CD4-positive, CD25-positive, alpha-beta regulatory T cell (primary cell): ENCODE data around the gene GFY. TPM values are rescaled to one million over a fixed set of nuclear protein-coding genes. Genes with fewer than 3 reads are reported as not detected.
"Not testable (repeated sequence)": the region's sequence is repeated elsewhere in the genome, so short reads cannot be mapped to it uniquely, and the experiment has no call there.

ENCODE experiments used
- ATAC-seq, 2 donors: fragments of 150-1000 bp; cut with Tn5 transposase; one replicate each; pipeline ENCODE4 v1.10.0; 2021; ENCODE audit warnings: low read depth in 2 of 2, moderate number of reproducible peaks in 2 of 2, moderate library complexity in 1 of 2
- DNase-seq, 3 donors: peaks; one replicate each; pipeline versions ENCODE4 v3.0.0 to v3.0.0-alpha.2; 2012 to 2022; ENCODE audit warnings: mixed read lengths in 1 of 3
- H3K27ac ChIP-seq: one replicate; pipeline ENCODE4 v1.7.0; 2013; ENCODE audit warnings: mild to moderate bottlenecking, low read length; ENCODE audit not compliant: insufficient read depth, poor library complexity, severe bottlenecking
- H3K27me3 ChIP-seq: one replicate; pipeline ENCODE4 v1.7.0; 2013; ENCODE audit warnings: low read length; ENCODE audit not compliant: control insufficient read depth, insufficient read depth
- H3K36me3 ChIP-seq: one replicate; pipeline ENCODE4 v1.7.0; 2013; ENCODE audit warnings: mild to moderate bottlenecking, low read length, moderate library complexity; ENCODE audit not compliant: control insufficient read depth, insufficient read depth
- H3K4me1 ChIP-seq: 2 replicates; pipeline ENCODE4 v1.7.0; 2013; ENCODE audit warnings: mild to moderate bottlenecking, low read length; ENCODE audit not compliant: insufficient read depth, control insufficient read depth, poor library complexity, severe bottlenecking
- H3K4me3 ChIP-seq: one replicate; pipeline ENCODE4 v1.7.0; 2013; ENCODE audit warnings: low read depth, mild to moderate bottlenecking, low read length, moderate library complexity
- H3K9me3 ChIP-seq, 2 experiments: 1 replicate in 1 of 2; 2 replicates in 1 of 2; pipeline ENCODE4 v1.7.0; 2013; ENCODE audit warnings: low read length in 2 of 2, mild to moderate bottlenecking in 1 of 2, moderate library complexity in 1 of 2; ENCODE audit not compliant: control insufficient read depth in 2 of 2
- H3K27ac Mint-ChIP-seq, 3 donors: one replicate each; pipeline ENCODE4 v1.8.0; 2020 to 2022; ENCODE audit warnings: mild to moderate bottlenecking in 3 of 3, mixed read lengths in 3 of 3, moderate library complexity in 2 of 3
- H3K27me3 Mint-ChIP-seq: one replicate; pipeline ENCODE4 v1.8.0; 2022; ENCODE audit warnings: mild to moderate bottlenecking, mixed read lengths
- H3K36me3 Mint-ChIP-seq: one replicate; pipeline ENCODE4 v1.8.0; 2020; ENCODE audit warnings: mixed read lengths
- H3K4me1 Mint-ChIP-seq, 4 donors: one replicate each; pipeline ENCODE4 v1.8.0; 2020 to 2022; ENCODE audit warnings: mixed read lengths in 4 of 4, mild to moderate bottlenecking in 1 of 4
- H3K4me3 Mint-ChIP-seq, 4 donors: one replicate each; pipeline ENCODE4 v1.8.0; 2020 to 2022; ENCODE audit warnings: mild to moderate bottlenecking in 4 of 4, mixed read lengths in 4 of 4, moderate library complexity in 3 of 4
- H3K9me3 Mint-ChIP-seq, 7 donors: one replicate each; pipeline ENCODE4 v1.8.0; 2020 to 2022; ENCODE audit warnings: mixed read lengths in 7 of 7, mild to moderate bottlenecking in 3 of 7, moderate library complexity in 2 of 7
- polyA plus RNA-seq, 4 donors: library from polyadenylated mRNA; unstranded; fragments of 300-500 nt; fragmentation: Illumina TruSeq; gene quantifications; one replicate each; pipeline ENCODE4 v1.2.3, GENCODE V29; 2021
- total RNA-seq: library from RNA; stranded (reverse); gene quantifications from one replicate; pipeline ENCODE4 v1.2.3, GENCODE V29; 2022

GFY gene
- total and polyA plus RNA-seq, 5 donors from 2014 or later = not detected

DNA sequence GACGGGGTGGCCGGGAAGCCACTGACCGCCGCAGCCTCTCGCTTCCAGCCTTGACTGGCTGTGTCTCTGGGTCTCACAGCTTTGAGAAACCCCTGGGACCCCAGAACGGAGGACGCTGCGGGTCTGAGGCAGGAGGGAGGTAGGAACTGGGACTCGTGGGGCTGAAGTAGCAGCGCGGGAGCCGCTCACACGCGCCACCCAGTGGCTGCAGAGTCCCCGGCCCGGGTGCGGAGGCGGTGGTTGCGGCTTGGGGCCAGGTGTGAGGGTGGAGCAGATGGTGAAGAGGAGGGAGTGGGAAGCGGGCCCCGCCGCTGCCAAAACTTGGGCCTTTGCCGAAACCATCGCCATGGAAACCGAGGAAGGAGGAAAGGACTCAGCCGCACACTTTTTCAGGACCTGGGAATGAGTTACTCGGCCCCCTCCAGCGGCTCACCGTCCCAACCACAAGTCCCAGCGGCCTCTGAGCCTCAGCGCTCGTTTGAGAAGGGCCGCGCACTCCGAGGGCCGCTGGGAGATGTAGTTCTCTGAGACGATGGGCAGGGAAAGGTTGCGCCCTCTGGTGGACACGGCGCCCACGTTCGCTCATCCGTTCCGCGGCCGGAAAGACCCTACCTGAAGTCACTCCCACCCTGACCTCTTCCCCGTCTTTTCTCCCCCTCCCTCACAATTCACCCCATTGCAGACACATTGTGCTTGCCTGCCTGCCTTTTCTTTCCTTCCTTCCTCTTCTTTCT is 18.3 kb downstream of the GFY start:
- H3K27me3 Mint-ChIP-seq = peaks cover 50% of the 10 kb centered on the region
- peaks cover 26% of the 10 kb centered on the region for H3K27me3 ChIP-seq
- DNase-seq (peak; percentile 87 to 96 (median 95)), ATAC-seq (peak; percentile 91 to 92)
- H3K4me3 Mint-ChIP-seq = peak overlapping the region; percentile 82 to 96 (median 86)
- peaks cover 8% of the 10 kb centered on the region for H3K36me3 Mint-ChIP-seq
- H3K27ac Mint-ChIP-seq = peak overlapping the region; percentile 80 to 89 (median 85)
- peaks cover 0 to 5% (median 0%) of the 10 kb centered on the region in 7 donors for H3K9me3 Mint-ChIP-seq
- peak overlapping the region; percentile 41 for H3K4me3 ChIP-seq
- H3K4me1 ChIP-seq = peaks cover 39% of the 10 kb centered on the region
- peaks cover 0 to 55% (median 25%) of the 10 kb centered on the region in 4 donors for H3K4me1 Mint-ChIP-seq
- peak overlapping the region; percentile 55 for H3K27ac ChIP-seq
- H3K36me3 ChIP-seq = peaks cover 22% of the 10 kb centered on the region
- no peaks in the 10 kb centered on the region for H3K9me3 ChIP-seq

DNA sequence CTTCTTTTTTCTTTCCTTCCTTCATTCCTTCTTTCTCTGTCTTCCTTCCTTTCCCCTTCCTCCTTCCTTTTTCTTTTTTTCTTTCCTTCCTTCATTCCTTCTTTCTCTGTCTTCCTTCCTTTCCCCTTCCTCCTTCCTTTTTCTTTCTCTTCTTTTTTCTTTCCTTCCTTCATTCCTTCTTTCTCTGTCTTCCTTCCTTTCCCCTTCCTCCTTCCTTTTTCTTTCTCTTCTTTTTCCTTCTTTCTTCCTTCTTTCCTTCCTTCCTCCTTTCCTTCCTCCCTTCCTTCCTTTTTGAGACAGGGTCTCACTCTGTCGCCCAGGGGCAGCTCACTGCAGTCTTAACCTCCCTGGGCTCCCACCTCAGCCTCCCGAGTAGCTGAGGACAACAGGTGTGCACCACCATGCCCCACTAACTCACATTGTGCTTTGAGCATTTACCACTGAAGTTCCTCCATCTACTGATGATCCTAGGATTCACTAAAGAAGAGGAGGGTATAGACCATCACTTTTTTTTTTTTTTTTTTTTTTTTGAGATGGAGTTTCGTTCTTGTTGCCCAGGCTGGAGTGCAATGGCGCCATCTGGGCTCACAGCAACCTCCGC is 19.0 kb downstream of the GFY start:
- H3K36me3 ChIP-seq = peaks cover 26% of the 10 kb centered on the region
- peaks cover 11% of the 10 kb centered on the region for H3K36me3 Mint-ChIP-seq
- not testable (repeated sequence) for DNase-seq, H3K9me3 ChIP-seq, ATAC-seq, H3K4me3 ChIP-seq, H3K9me3 Mint-ChIP-seq
- H3K4me3 Mint-ChIP-seq = peak overlapping the region; percentile 82 to 96 (median 86)
- H3K4me1 ChIP-seq = peaks cover 42% of the 10 kb centered on the region
- H3K4me1 Mint-ChIP-seq = peaks cover 0 to 58% (median 26%) of the 10 kb centered on the region in 4 donors
- H3K27ac ChIP-seq = peak overlapping the region; percentile 55
- peak overlapping the region in 2 of 3 donors; percentile 3 to 80 for H3K27ac Mint-ChIP-seq
- peaks cover 44% of the 10 kb centered on the region for H3K27me3 Mint-ChIP-seq
- peaks cover 20% of the 10 kb centered on the region for H3K27me3 ChIP-seq

DNA sequence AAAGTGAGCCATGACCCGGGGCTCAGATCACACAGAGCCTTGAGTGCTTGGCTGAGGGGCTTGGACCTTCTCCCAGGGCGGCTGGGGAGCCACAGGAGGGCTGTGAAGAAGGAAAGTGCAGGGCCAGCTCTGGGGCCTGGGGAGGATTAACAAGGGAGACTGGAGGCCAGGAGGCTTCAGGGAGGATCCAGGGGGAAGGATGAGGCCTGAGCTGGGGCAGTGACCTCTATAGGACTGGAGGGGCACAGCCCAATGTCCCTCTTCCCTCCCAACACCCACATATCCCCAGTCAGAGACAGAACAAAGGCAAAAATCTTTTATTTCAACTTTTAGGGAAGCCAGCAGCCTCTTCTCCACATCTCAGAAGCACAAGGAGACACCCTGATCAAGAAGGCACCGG is 20.8 kb downstream of the GFY start:
- peaks cover 30% of the 10 kb centered on the region for H3K36me3 ChIP-seq
- H3K9me3 ChIP-seq = no peaks in the 10 kb centered on the region
- no peak overlapping the region for H3K4me3 ChIP-seq
- H3K9me3 Mint-ChIP-seq = peaks cover 0 to 1% (median 0%) of the 10 kb centered on the region in 7 donors
- peaks cover 0 to 66% (median 29%) of the 10 kb centered on the region in 4 donors for H3K4me1 Mint-ChIP-seq
- DNase-seq = no peak
- no peak overlapping the region for H3K27ac Mint-ChIP-seq
- H3K4me3 Mint-ChIP-seq = peak overlapping the region in 2 of 4 donors; percentile 82 to 89
- peaks cover 17% of the 10 kb centered on the region for H3K36me3 Mint-ChIP-seq
- no peak overlapping the region for H3K27ac ChIP-seq
- ATAC-seq = no peak
- H3K27me3 Mint-ChIP-seq = peaks cover 26% of the 10 kb centered on the region
- H3K27me3 ChIP-seq = peaks cover 8% of the 10 kb centered on the region
- H3K4me1 ChIP-seq = peaks cover 49% of the 10 kb centered on the region

DNA sequence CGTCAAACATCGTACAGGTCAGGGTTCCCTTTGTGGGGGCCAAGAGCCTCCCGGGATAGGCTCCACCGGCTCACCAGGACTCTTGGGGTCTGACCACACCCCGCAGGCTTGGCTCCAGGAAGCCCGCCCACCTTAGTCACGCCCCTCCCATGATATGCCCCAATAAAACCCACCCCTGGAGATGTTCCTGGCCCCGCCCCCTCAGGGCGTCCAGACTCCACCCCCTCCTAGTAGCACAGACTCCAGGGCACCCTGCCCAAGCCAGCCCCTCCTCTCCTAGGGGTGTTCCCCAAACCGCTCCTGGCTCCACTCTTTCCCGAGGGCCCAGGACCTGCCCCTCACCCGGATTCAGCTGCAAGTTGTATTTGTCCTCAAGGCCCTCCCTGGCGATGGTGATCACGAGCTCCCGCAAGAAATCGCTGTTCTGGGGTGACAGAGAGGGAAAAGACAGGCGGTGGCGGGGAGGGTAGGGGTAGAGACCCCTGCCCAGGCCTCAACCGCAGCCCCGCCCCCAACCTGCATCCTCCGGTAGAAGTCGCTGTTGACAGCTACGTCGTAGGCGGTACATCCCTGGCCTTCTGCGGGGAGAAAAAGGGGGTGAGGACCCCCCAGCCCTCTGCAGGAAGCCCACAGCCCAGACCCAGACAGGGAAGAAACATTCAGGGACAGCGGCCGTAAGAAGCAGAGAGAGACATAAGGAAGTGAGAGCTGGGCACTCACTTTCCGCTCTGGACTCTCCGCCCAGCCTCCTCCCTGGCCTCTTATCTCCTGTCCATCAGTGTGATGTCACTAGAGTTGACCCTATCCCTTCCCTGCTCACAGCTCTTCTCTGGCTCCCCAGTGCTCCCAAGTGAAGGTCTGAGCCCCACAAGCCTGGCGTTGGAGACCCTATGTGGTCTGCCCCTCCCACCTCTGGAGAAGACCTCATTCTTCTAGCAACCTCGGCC is 22.6 kb downstream of the GFY start:
- Mint-ChIP-seq H3K4me1 (peaks cover 7 to 66% (median 28%) of the 10 kb centered on the region in 4 donors), H3K27ac (peak overlapping the region in 2 of 3 donors; percentile 69 to 82), H3K36me3 (peaks cover 23% of the 10 kb centered on the region), H3K27me3 (peaks cover 13% of the 10 kb centered on the region), H3K4me3 (peak overlapping the region in 2 of 4 donors; percentile 24 to 82), H3K9me3 (no peaks in the 10 kb centered on the region)
- peaks cover 41% of the 10 kb centered on the region for H3K4me1 ChIP-seq
- no peak for ATAC-seq
- no peak overlapping the region for H3K4me3 ChIP-seq
- no peak overlapping the region for H3K27ac ChIP-seq
- H3K36me3 ChIP-seq = peaks cover 30% of the 10 kb centered on the region
- no peaks in the 10 kb centered on the region for H3K27me3 ChIP-seq
- DNase-seq = no peak
- no peaks in the 10 kb centered on the region for H3K9me3 ChIP-seq

DNA sequence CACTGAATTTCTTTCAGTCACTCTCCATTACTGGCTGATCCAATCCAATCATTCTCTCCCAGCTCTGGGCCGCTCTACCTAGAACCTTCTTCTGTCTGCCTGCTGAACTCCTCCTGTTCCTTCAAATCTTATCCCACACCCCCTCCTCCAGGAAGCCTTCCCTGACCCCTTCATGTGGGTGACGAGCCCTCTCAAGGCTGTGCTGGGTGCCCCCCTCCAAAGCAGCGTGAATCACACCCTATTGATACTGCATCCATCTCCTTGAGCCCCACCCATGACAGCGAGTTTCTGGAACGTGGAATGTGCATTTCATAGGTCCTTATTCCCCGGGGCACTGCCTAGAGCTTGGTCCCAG is 23.2 kb downstream of the GFY start:
- H3K4me1 Mint-ChIP-seq = peaks cover 7 to 67% (median 30%) of the 10 kb centered on the region in 4 donors

DNA sequence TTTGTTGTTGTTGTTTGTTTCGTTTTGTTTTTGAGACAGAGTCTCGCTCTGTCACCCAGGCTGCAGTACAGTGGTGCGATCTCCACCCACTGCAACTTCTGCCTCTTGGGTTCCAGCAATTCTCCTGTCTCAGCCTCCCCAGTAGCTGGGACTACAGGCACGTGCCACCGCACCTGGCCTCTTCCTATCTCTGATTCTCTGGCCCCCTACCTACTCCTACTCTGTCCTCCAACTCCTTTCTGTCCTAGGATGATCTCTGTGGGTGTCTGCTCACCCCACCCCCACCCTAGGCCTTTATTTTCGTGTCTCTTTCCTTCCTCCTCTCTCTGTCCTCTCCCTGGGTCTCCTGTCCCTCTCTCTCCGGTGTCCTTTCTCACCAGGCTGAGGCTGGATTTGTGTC is 25.2 kb downstream of the GFY start:
- no peaks in the 10 kb centered on the region for H3K27me3 ChIP-seq
- Mint-ChIP-seq H3K4me3 (peak overlapping the region; percentile 95 to 100 (median 97)), H3K36me3 (peaks cover 23% of the 10 kb centered on the region), H3K27me3 (no peaks in the 10 kb centered on the region), H3K4me1 (peaks cover 7 to 64% (median 31%) of the 10 kb centered on the region in 4 donors), H3K27ac (peak overlapping the region in 2 of 3 donors; percentile 98 to 99), H3K9me3 (no peaks in the 10 kb centered on the region)
- H3K4me1 ChIP-seq = peaks cover 47% of the 10 kb centered on the region
- H3K9me3 ChIP-seq = no peaks in the 10 kb centered on the region
- H3K27ac ChIP-seq = no peak overlapping the region
- peak overlapping the region; percentile 74 for H3K4me3 ChIP-seq
- DNase-seq = no peak
- ATAC-seq = no peak
- H3K36me3 ChIP-seq = peaks cover 30% of the 10 kb centered on the region

More for the DNA sequence above, 23.2 kb downstream of the GFY start:
- Histone ChIP-seq H3K27me3 (no peaks in the 10 kb centered on the region), H3K36me3 (peaks cover 30% of the 10 kb centered on the region), H3K4me1 (peaks cover 40% of the 10 kb centered on the region), H3K4me3 (no peak overlapping the region), H3K27ac (no peak overlapping the region), H3K9me3 (no peaks in the 10 kb centered on the region)
- H3K27ac Mint-ChIP-seq = peak overlapping the region in 2 of 3 donors; percentile 32 to 69
- H3K4me3 Mint-ChIP-seq = peak overlapping the region in 2 of 4 donors; percentile 54 to 62
- H3K36me3 Mint-ChIP-seq = peaks cover 23% of the 10 kb centered on the region
- no peak for ATAC-seq
- peaks cover 6% of the 10 kb centered on the region for H3K27me3 Mint-ChIP-seq
- no peaks in the 10 kb centered on the region for H3K9me3 Mint-ChIP-seq
- DNase-seq = no peak

DNA sequence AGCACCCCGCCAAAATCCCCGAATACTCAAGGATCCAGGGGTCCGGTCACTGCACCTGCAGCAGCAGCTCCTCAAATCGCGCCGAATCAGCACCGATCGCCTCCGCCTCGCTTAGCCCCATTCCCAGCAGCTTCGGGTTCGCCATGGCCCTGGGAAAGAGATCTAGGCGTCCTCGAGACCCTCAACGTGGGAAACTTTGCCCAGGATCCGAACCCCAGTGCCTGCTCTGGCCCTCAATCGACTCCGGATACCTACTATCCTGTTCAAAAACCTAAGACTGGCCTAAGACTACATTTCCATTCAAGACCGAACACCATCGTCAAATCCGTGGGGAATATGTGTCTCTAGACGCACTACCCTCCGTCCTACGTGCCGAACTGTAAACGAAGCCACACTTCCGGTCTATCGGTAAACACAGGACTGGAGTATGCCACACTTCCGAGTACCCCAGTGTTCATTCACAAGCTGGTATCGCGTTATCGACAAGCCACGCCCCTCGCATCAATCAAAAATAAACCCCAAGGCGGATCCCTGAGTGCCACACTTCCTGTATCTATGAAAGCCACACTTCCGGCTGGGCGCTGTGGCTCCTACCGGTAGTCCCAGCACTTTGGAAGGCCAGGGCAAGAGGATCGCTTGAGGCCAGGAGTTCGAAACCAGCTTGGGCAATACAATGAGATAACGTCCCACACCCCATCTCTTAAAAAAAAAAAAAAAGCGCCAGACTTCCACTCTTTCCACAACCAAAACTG is 26.4 kb downstream of the GFY start, which contains the start of gene PIH1D1:
Gene PIH1D1, minus strand, starts transcription at position 385 of the 752 bp plus-strand sequence. Its CDS starts 240 bp downstream, at position 145.
- Mint-ChIP-seq H3K27ac (peak within 1 kb of the TSS; percentile 98 to 99 (median 99)), H3K4me3 (peak within 1 kb of the TSS; percentile 95 to 100 (median 97)), H3K9me3 (no peaks in the 10 kb centered on the region), H3K36me3 (peaks cover 24% of the 10 kb centered on the region), H3K4me1 (peaks cover 7 to 65% (median 32%) of the 10 kb centered on the region in 4 donors), H3K27me3 (no peaks in the 10 kb centered on the region)
- ATAC-seq = peak; percentile 66 to 69
- H3K4me1 ChIP-seq = peaks cover 47% of the 10 kb centered on the region
- H3K9me3 ChIP-seq = no peaks in the 10 kb centered on the region
- H3K4me3 ChIP-seq = peak within 1 kb of the TSS; percentile 99
- H3K27me3 ChIP-seq = no peaks in the 10 kb centered on the region
- DNase-seq = peak; percentile 91 to 99 (median 95)
- H3K27ac ChIP-seq = peak within 1 kb of the TSS; percentile 94
- peaks cover 26% of the 10 kb centered on the region for H3K36me3 ChIP-seq
